ENCODE data around the gene ARHGAP42. TPM values are rescaled to one million over a fixed set of nuclear protein-coding genes. Genes with fewer than 3 reads are reported as not detected.

Gene ARHGAP42
- total and polyA plus RNA-seq, 4 donors = 3.8 to 17.2 (median 12.0) TPM

GRCh38 chr11:100638648-100639047 lies 48.4 kb upstream of the ARHGAP42 start:
- no peak overlapping the region for H3K9ac ChIP-seq (ENCODE audit: low read depth in 1 of 2, low read length in 2 of 2)
- H3K27ac ChIP-seq (ENCODE audit: low read depth in 1 of 2, low read length in 2 of 2) = peak overlapping the region in 1 of 2 donors; percentile 15
- no peaks in the 10 kb centered on the region for H3K9me3 ChIP-seq (ENCODE audit: control insufficient read depth in 4 of 4, low read length in 3 of 4)
- peak; percentile 48 for TF ChIP-seq NR2F2 (IDR thresholded peaks at IDR 0.05)
- no peak for TF ChIP-seq FOXA2 (IDR thresholded peaks at IDR 0.05)
- 65% methylated on average over 1 of the region's 1 CpG for WGBS
- DNase-seq (ENCODE audit: low spot score) = no peak
- no peaks in the 10 kb centered on the region for H3K36me3 ChIP-seq (ENCODE audit: control insufficient read depth in 4 of 4, insufficient read depth in 3 of 4, low read depth in 1 of 4, low read length in 3 of 4)
- H3K27me3 ChIP-seq (ENCODE audit: control insufficient read depth in 4 of 4, insufficient read depth in 4 of 4, low read length in 3 of 4) = no peaks in the 10 kb centered on the region
- H3K4me3 ChIP-seq (ENCODE audit: low read depth in 1 of 3, low read length in 3 of 3) = no peak overlapping the region
- peaks cover 0 to 2% (median 0%) of the 10 kb centered on the region in 4 donors for H3K4me1 ChIP-seq (ENCODE audit: control insufficient read depth in 4 of 4, insufficient read depth in 4 of 4, low read length in 3 of 4)

GRCh38 chr11:100639140-100639539 lies 47.9 kb upstream of the ARHGAP42 start:
- H3K27me3 ChIP-seq (ENCODE audit: control insufficient read depth in 4 of 4, insufficient read depth in 4 of 4, low read length in 3 of 4) = no peaks in the 10 kb centered on the region
- H3K4me3 ChIP-seq (ENCODE audit: low read depth in 1 of 3, low read length in 3 of 3) = no peak overlapping the region
- no peaks in the 10 kb centered on the region for H3K36me3 ChIP-seq (ENCODE audit: control insufficient read depth in 4 of 4, insufficient read depth in 3 of 4, low read depth in 1 of 4, low read length in 3 of 4)
- DNase-seq (ENCODE audit: low spot score) = no peak
- H3K9me3 ChIP-seq (ENCODE audit: control insufficient read depth in 4 of 4, low read length in 3 of 4) = no peaks in the 10 kb centered on the region
- H3K9ac ChIP-seq (ENCODE audit: low read depth in 1 of 2, low read length in 2 of 2) = no peak overlapping the region
- no peaks in the 10 kb centered on the region for H3K4me1 ChIP-seq (ENCODE audit: control insufficient read depth in 4 of 4, insufficient read depth in 4 of 4, low read length in 3 of 4)
- TF ChIP-seq SP1 (IDR thresholded peaks at IDR 0.05) = no peak
- TF ChIP-seq, protein P1, sequence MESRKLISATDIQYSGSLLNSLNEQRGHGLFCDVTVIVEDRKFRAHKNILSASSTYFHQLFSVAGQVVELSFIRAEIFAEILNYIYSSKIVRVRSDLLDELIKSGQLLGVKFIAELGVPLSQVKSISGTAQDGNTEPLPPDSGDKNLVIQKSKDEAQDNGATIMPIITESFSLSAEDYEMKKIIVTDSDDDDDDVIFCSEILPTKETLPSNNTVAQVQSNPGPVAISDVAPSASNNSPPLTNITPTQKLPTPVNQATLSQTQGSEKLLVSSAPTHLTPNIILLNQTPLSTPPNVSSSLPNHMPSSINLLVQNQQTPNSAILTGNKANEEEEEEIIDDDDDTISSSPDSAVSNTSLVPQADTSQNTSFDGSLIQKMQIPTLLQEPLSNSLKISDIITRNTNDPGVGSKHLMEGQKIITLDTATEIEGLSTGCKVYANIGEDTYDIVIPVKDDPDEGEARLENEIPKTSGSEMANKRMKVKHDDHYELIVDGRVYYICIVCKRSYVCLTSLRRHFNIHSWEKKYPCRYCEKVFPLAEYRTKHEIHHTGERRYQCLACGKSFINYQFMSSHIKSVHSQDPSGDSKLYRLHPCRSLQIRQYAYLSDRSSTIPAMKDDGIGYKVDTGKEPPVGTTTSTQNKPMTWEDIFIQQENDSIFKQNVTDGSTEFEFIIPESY (IDR thresholded peaks at IDR 0.05) = no peak
- no peak for TF ChIP-seq FOXA2 (IDR thresholded peaks at IDR 0.05)
- no peak for TF ChIP-seq HNF4G (IDR thresholded peaks at IDR 0.05)
- TF ChIP-seq RAD21 (IDR thresholded peaks at IDR 0.05) = no peak
- TF ChIP-seq RXRA (IDR thresholded peaks at IDR 0.05) = no peak
- TF ChIP-seq HNF4A (conservative IDR thresholded peaks at IDR 0.05) = no peak
- TF ChIP-seq NR2F2 (IDR thresholded peaks at IDR 0.05) = no peak
- no peak for TF ChIP-seq REST (IDR thresholded peaks at IDR 0.05)
- no peak for TF ChIP-seq EGR1 (IDR thresholded peaks at IDR 0.05; ENCODE audit: low read depth in 2 of 2)
- no peak for TF ChIP-seq JUND (IDR thresholded peaks at IDR 0.05)
- TF ChIP-seq FOXA1 (IDR thresholded peaks at IDR 0.05) = no peak
- no peak for TF ChIP-seq YY1 (IDR thresholded peaks at IDR 0.05)
- TF ChIP-seq, protein P2, sequence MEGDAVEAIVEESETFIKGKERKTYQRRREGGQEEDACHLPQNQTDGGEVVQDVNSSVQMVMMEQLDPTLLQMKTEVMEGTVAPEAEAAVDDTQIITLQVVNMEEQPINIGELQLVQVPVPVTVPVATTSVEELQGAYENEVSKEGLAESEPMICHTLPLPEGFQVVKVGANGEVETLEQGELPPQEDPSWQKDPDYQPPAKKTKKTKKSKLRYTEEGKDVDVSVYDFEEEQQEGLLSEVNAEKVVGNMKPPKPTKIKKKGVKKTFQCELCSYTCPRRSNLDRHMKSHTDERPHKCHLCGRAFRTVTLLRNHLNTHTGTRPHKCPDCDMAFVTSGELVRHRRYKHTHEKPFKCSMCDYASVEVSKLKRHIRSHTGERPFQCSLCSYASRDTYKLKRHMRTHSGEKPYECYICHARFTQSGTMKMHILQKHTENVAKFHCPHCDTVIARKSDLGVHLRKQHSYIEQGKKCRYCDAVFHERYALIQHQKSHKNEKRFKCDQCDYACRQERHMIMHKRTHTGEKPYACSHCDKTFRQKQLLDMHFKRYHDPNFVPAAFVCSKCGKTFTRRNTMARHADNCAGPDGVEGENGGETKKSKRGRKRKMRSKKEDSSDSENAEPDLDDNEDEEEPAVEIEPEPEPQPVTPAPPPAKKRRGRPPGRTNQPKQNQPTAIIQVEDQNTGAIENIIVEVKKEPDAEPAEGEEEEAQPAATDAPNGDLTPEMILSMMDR (IDR thresholded peaks at IDR 0.05; ENCODE audit: low read depth, low read length, missing input control) = no peak
- TF ChIP-seq, protein P3, sequence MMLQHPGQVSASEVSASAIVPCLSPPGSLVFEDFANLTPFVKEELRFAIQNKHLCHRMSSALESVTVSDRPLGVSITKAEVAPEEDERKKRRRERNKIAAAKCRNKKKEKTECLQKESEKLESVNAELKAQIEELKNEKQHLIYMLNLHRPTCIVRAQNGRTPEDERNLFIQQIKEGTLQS (IDR thresholded peaks at IDR 0.05) = no peak
- H3K27ac ChIP-seq (ENCODE audit: low read depth in 1 of 2, low read length in 2 of 2) = peak overlapping the region in 1 of 2 donors; percentile 15
- WGBS = 31% methylated on average over 9 of the region's 9 CpGs

All from liver (tissue), 9 donors.